ENCODE results near the gene STARD4.

GRCh38 chr5:111472579-111472978, 39.8 kb downstream of the STARD4 start:
- no peak for TF ChIP-seq ZNF423 (CRISPR knock-in tag; IDR thresholded peaks at IDR 0.05)
- TF ChIP-seq, protein P1, sequence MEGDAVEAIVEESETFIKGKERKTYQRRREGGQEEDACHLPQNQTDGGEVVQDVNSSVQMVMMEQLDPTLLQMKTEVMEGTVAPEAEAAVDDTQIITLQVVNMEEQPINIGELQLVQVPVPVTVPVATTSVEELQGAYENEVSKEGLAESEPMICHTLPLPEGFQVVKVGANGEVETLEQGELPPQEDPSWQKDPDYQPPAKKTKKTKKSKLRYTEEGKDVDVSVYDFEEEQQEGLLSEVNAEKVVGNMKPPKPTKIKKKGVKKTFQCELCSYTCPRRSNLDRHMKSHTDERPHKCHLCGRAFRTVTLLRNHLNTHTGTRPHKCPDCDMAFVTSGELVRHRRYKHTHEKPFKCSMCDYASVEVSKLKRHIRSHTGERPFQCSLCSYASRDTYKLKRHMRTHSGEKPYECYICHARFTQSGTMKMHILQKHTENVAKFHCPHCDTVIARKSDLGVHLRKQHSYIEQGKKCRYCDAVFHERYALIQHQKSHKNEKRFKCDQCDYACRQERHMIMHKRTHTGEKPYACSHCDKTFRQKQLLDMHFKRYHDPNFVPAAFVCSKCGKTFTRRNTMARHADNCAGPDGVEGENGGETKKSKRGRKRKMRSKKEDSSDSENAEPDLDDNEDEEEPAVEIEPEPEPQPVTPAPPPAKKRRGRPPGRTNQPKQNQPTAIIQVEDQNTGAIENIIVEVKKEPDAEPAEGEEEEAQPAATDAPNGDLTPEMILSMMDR (IDR thresholded peaks at IDR 0.05) = no peak
- TF ChIP-seq ZNF416 (CRISPR knock-in tag; IDR thresholded peaks at IDR 0.05) = no peak
- TF ChIP-seq HMGA2 (CRISPR knock-in tag; IDR thresholded peaks at IDR 0.05) = no peak
- TF ChIP-seq, protein P2, sequence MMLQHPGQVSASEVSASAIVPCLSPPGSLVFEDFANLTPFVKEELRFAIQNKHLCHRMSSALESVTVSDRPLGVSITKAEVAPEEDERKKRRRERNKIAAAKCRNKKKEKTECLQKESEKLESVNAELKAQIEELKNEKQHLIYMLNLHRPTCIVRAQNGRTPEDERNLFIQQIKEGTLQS (CRISPR knock-in tag; conservative IDR thresholded peaks at IDR 0.05) = no peak
- TF ChIP-seq CREB1 (CRISPR knock-in tag; IDR thresholded peaks at IDR 0.05) = no peak
- no peak for TF ChIP-seq IRF1 (CRISPR knock-in tag; IDR thresholded peaks at IDR 0.05)
- no peak for TF ChIP-seq NR1H2 (CRISPR knock-in tag; IDR thresholded peaks at IDR 0.05)
